HEK293 (cell line): Measurements from ENCODE around the gene CTBP2.

Experiments
- KLF1 ChIP-seq: fragments of 450-650 bp; formaldehyde crosslinking; IDR thresholded peaks from 2 replicates; pipeline ENCODE4 v1.5.1; 2016; ENCODE audit warnings: missing biosample characterization, missing genetic modification characterization
- ZBTB20 ChIP-seq: fragments of 450-650 bp; formaldehyde crosslinking; IDR thresholded peaks from 2 replicates; pipeline ENCODE4 v1.5.1; 2016; ENCODE audit warnings: missing biosample characterization, missing genetic modification characterization

GRCh38 chr10:125003901-125004467 lies 156.4 kb downstream of the CTBP2 start:
- TF ChIP-seq ZBTB20 (tag by site-specific recombination) (no peak), KLF1 (no peak)
